Heart left ventricle (tissue), 13 donors: ENCODE results near the gene SLC38A10.

Experiments used
- CTCF ChIP-seq, 12 donors: fragments of 200-600 bp; sonication (generic) in 4 of 12; IDR thresholded peaks; one replicate each; pipeline versions ENCODE4 v1.5.0 to v1.8.0; 2018 to 2022; ENCODE audit warnings: antibody characterized with exemption in 12 of 12, mild to moderate bottlenecking in 5 of 12
- POLR2A ChIP-seq, 2 donors: fragments of 450-650 bp; IDR thresholded peaks; one replicate each; pipeline ENCODE4 v1.6.1; 2017; ENCODE audit warnings: antibody characterized with exemption in 2 of 2, mild to moderate bottlenecking in 2 of 2, moderate library complexity in 2 of 2
- donor health status: ischemic (EF 13 %, LVEDD 7.1; RV severe dilation, severe dysfunction).
- donor health status: DM: no; HTN: yes; CAD: no.
- donor health status: DM: no; HTN: no; CAD: no.
- donor health status: ischemic (EF 25% LVEDD 6.9; RV normal size, moderate dysfunction).
- donor health status: ischemic (EF 25% LVEDD 5.7; RV mildly dilated, moderate dysfunction).
- donor health status: ischemic (EF 35%, LVEDD 5.7; RV mildly dilated, moderate dysfunction).
- donor health status: nonischemic (EF 11% LVEDD 7.7; RV severe dilation, severe dysfunction).
- donor health status: DM: yes; HTN: yes; CAD: no.
- donor health status: PGD.
- donor health status: ischemic (EF 29% LVEDD 5.4; RV normal size, mild dysfunction).
- donor health status: nonischemic (EF 23%, LVEDD 6.1; RV moderate dilation, normal function).

DNA sequence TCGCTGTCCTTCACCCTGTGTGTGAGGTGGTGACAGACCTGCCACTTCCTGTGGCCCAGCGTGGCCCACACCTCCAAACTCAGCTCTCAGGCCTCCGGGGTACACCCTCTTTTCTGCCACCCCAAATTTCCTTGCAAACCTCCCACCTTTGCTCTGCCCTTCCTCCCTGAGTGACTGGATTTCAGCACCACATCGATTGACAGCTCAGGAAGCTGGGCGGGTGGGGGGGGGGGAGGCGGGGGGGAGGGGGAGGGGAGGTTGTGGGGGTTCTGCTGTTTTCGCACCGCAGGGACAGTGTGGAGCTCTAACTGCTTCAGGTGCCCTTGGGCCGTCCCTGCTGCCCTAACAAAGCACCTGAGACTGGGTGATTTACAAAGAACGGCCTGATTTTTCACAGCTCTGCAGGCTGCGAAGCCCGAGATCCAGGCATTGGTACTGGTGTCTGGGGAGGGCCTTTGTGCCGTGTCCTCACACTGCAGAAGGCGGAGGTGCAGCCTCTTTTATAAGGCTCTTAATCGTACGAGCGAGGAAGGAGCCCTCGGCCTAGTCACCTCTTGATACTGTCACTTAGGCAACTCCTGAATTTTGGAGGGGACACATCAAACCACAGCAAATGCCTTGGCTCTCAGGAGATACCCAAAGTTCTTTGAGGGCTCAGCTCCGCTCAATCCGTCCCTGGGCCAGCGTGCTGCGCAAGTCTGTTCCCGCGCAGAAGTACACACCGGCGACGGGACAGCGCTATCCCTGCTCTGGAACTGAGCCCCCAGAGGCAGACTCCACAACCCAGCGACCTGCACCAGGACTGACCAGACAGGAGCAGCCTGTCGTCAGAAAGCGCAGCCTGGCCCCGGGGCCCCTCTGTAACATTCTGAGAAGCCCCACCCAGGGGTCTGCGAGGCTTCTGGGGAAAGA, 52.4 kb downstream of the SLC38A10 start:
- TF ChIP-seq CTCF (IDR thresholded peaks at IDR 0.05) (no peak), POLR2A (IDR thresholded peaks at IDR 0.05) (no peak)
